HFFc6 (cell line): ENCODE results near the gene PCCA. TPM values are rescaled to one million over a fixed set of nuclear protein-coding genes. Genes with fewer than 3 reads are reported as not detected.
"Not testable (repeated sequence)": the region's sequence is repeated elsewhere in the genome, so short reads cannot be mapped to it uniquely, and the experiment has no call there.

Experiments
- DNase-seq: peaks from one replicate; pipeline ENCODE4 v3.0.0-alpha.2; 2018
- H3K27ac Mint-ChIP-seq: 2 replicates; pipeline ENCODE4 v1.8.0; 2020; ENCODE audit warnings: mild to moderate bottlenecking, mixed read lengths
- H3K27me3 Mint-ChIP-seq: 2 replicates; pipeline ENCODE4 v1.8.0; 2021; ENCODE audit warnings: mild to moderate bottlenecking, moderate library complexity, mixed read lengths; ENCODE audit not compliant: insufficient read depth
- H3K36me3 Mint-ChIP-seq: 2 replicates; pipeline ENCODE4 v1.8.0; 2021; ENCODE audit warnings: low read depth, mixed read lengths
- H3K4me1 Mint-ChIP-seq: 2 replicates; pipeline ENCODE4 v1.8.0; 2020; ENCODE audit warnings: low read depth, mixed read lengths
- H3K4me3 Mint-ChIP-seq: 2 replicates; pipeline ENCODE4 v1.8.0; 2020; ENCODE audit warnings: mild to moderate bottlenecking, moderate library complexity, mixed read lengths
- H3K9me3 Mint-ChIP-seq: 2 replicates; pipeline ENCODE4 v1.8.0; 2020; ENCODE audit warnings: mild to moderate bottlenecking, mixed read lengths
- total RNA-seq, 6 experiments: library from RNA; stranded (reverse); fragmentation: NEBNext Ultra II Directional; extraction: Animal tissue kit (Norgen Biotek cat#: 25700); gene quantifications; 2 replicates in 1 of 6; 3 replicates in 5 of 6; pipeline ENCODE4 v1.2.3, GENCODE V29; 2021
- TF ChIP-seq, protein P1 (sequence below): fragments of 200-600 bp; sonication (generic); IDR thresholded peaks from 2 replicates; pipeline ENCODE4 v1.5.0; 2021; ENCODE audit warnings: antibody characterized with exemption, mild to moderate bottlenecking

PCCA gene
- total RNA-seq, 6 experiments from 2014 or later, result 12.9 to 16.9 (median 14.7) TPM

- H3K27me3 Mint-ChIP-seq, result no peaks in the 10 kb centered on the region
- no peaks in the 10 kb centered on the region for H3K4me1 Mint-ChIP-seq
- TF ChIP-seq, protein P1, sequence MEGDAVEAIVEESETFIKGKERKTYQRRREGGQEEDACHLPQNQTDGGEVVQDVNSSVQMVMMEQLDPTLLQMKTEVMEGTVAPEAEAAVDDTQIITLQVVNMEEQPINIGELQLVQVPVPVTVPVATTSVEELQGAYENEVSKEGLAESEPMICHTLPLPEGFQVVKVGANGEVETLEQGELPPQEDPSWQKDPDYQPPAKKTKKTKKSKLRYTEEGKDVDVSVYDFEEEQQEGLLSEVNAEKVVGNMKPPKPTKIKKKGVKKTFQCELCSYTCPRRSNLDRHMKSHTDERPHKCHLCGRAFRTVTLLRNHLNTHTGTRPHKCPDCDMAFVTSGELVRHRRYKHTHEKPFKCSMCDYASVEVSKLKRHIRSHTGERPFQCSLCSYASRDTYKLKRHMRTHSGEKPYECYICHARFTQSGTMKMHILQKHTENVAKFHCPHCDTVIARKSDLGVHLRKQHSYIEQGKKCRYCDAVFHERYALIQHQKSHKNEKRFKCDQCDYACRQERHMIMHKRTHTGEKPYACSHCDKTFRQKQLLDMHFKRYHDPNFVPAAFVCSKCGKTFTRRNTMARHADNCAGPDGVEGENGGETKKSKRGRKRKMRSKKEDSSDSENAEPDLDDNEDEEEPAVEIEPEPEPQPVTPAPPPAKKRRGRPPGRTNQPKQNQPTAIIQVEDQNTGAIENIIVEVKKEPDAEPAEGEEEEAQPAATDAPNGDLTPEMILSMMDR, result no peak
- H3K9me3 Mint-ChIP-seq, result no peaks in the 10 kb centered on the region
- peaks cover 5% of the 10 kb centered on the region; the same call in 1 of the 2 replicates for H3K36me3 Mint-ChIP-seq
- no peak overlapping the region for H3K27ac Mint-ChIP-seq
- no peak for DNase-seq
- no peak overlapping the region for H3K4me3 Mint-ChIP-seq
Measured at GRCh38 chr13:100306434-100306999, 217.6 kb downstream of the PCCA start.

GRCh38 chr13:100314132-100314910 lies 225.4 kb downstream of the PCCA start:
- Mint-ChIP-seq H3K4me1 (peaks cover 9% of the 10 kb centered on the region; the same call in 1 of the 2 replicates), H3K27ac (no peak overlapping the region), H3K27me3 (no peaks in the 10 kb centered on the region), H3K9me3 (no peaks in the 10 kb centered on the region), H3K36me3 (peaks cover 36% of the 10 kb centered on the region), H3K4me3 (no peak overlapping the region)
- TF ChIP-seq, protein P1, result no peak
- DNase-seq, result no peak

- peaks cover 6% of the 10 kb centered on the region; the same call in 1 of the 2 replicates for H3K9me3 Mint-ChIP-seq
- no peak overlapping the region for H3K4me3 Mint-ChIP-seq
- peaks cover 42% of the 10 kb centered on the region for H3K36me3 Mint-ChIP-seq
- no peak for DNase-seq
- no peak overlapping the region for H3K27ac Mint-ChIP-seq
- H3K4me1 Mint-ChIP-seq, result peaks cover 9% of the 10 kb centered on the region; the same call in 1 of the 2 replicates
- TF ChIP-seq, protein P1, result no peak
- H3K27me3 Mint-ChIP-seq, result no peaks in the 10 kb centered on the region
Measured at GRCh38 chr13:100315522-100315921, 226.6 kb downstream of the PCCA start.

- H3K36me3 Mint-ChIP-seq, result peaks cover 40% of the 10 kb centered on the region
- H3K4me1 Mint-ChIP-seq, H3K4me3 Mint-ChIP-seq, H3K27ac Mint-ChIP-seq, H3K27me3 Mint-ChIP-seq, H3K9me3 Mint-ChIP-seq, DNase-seq: not testable (repeated sequence)
Measured at GRCh38 chr13:100318473-100318872, 229.6 kb downstream of the PCCA start.

- no peak overlapping the region for H3K4me3 Mint-ChIP-seq
- no peak for DNase-seq
- TF ChIP-seq, protein P1, result no peak
- peaks cover 6% of the 10 kb centered on the region; the same call in 1 of the 2 replicates for H3K9me3 Mint-ChIP-seq
- H3K27me3 Mint-ChIP-seq, result peaks cover 2% of the 10 kb centered on the region; the same call in 1 of the 2 replicates
- peaks cover 16% of the 10 kb centered on the region for H3K36me3 Mint-ChIP-seq
- no peaks in the 10 kb centered on the region for H3K4me1 Mint-ChIP-seq
- H3K27ac Mint-ChIP-seq, result no peak overlapping the region
Measured at GRCh38 chr13:100323937-100324336, 235.0 kb downstream of the PCCA start.

GRCh38 chr13:100330662-100331061 lies 241.8 kb downstream of the PCCA start:
- Mint-ChIP-seq H3K36me3 (peaks cover 40% of the 10 kb centered on the region), H3K27ac (no peak overlapping the region), H3K4me1 (peaks cover 11% of the 10 kb centered on the region), H3K9me3 (peaks cover 14% of the 10 kb centered on the region), H3K27me3 (peaks cover 2% of the 10 kb centered on the region; the same call in 1 of the 2 replicates), H3K4me3 (no peak overlapping the region)
- TF ChIP-seq, protein P1, result no peak
- no peak for DNase-seq
